Hair follicle dermal papilla cell (primary cell): ENCODE results near the gene KY. TPM values are rescaled to one million over a fixed set of nuclear protein-coding genes. Genes with fewer than 3 reads are reported as not detected.

Experiments
- total RNA-seq: library from RNA; depleted of rRNA; stranded (reverse); fragments of >200 nt; gene quantifications from 2 replicates; pipeline ENCODE4 v1.2.3, GENCODE V29; 2012

KY gene, protein sequence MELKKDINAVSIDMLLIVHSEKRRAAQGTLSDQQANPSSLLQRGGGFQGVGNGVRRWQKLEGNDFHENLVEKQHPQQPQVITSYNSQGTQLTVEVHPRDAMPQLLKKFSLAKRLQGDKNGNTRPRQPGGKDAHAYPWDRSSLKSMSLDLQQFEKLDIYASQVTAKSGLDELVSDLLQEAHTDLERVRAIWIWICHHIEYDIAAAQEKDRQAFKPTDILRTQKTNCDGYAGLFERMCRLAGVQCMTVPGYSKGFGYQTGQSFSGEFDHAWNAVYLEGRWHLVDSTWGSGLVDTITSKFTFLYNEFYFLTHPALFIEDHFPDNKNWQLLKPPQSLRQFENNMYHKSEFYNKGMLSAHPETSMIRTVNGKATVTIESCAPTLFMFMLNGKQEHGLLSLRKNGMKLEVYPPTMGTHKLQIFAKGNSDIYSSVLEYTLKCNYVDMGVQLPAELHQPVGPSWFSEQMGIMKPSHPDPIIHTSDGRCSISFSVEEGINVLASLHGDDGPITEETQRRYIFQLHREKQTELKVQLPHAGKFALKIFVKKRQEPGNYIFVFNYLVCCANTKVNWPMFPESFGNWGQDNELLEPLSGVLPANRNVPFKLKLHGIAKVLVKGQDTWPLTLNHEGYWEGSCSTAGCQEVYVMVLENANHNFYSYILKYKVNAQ
- total RNA-seq, result 0.49 and 0.73 TPM in 2 replicates

DNA sequence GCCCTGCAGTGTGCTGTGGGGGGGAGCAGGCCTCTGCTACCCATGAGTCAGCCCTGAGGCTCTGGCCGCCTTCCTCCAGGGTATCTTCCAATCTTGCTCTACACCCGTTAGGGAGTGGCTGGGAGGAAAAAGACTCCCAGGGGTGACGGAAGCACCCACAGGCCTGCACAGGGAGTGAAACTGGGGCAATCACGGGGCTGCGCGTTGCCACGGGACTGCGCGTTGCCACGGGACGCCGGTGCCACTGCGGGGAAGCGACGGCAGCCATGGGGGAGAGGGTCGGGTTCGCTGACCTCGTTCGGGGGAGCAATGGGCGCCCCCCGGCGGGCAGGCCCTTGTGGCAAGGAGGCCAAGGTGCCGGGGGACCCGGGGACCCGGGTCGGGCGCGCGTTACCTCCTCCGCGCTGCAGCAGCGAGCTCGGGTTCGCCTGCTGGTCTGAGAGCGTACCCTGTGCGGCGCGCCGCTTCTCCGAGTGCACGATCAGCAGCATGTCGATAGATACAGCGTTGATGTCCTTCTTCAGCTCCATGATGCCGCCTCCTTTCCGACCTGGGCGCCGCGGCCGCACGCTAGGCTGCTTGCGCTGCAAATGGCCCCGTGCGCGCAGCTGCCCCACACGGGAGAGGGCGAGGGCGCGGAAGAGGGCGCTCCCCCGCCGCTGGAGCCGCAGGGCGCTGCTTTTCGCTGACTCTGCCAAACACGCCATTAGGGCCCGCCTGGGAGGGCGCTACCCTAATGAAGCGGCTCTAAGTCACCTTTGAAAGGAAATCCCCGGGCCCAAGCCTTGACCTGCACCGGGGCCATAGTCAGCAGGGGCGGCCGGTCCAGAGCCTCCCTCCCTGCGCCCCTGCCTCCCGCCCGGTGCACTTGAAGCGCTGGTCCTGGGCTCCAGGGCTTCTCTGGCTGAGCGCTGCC lies at the start of gene KY:
Gene KY, minus strand, starts transcription at position 592 of the 916 bp plus-strand sequence. Its CDS starts 62 bp downstream, at position 530.

Other genes starting within 250 kb of the KY start
- 53.7 and 73.7 TPM in 2 replicates for gene ANAPC13, start 165.0 kb downstream of the KY start, total RNA-seq
- gene CEP63, start 165.0 kb downstream of the KY start, total RNA-seq, result 18.0 and 69.2 TPM in 2 replicates
- gene EPHB1, start 144.2 kb upstream of the KY start, total RNA-seq, result 0.49 and 1.5 TPM in 2 replicates